Measurements from ENCODE around the gene ZEB1.

DNA sequence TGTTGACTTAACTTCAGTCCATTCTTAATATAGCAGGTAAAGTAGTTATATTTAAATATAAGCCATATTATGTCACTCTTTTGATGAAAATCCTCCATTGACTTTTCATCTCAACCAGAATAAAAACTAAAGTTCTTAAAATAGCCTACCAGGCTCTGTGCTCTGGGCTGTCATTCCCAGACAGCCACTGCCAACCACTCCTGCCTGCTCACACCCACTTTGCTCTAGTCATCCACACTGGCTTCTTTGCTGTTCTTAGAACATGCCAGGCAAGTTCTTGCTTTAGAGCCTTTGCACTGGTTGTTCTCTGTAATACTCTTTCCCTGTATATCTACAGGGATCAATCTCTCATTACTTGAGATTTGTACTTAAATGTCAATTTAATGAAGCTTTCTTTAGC, 80.6 kb downstream of the ZEB1 start:
- TF ChIP-seq, protein P1, sequence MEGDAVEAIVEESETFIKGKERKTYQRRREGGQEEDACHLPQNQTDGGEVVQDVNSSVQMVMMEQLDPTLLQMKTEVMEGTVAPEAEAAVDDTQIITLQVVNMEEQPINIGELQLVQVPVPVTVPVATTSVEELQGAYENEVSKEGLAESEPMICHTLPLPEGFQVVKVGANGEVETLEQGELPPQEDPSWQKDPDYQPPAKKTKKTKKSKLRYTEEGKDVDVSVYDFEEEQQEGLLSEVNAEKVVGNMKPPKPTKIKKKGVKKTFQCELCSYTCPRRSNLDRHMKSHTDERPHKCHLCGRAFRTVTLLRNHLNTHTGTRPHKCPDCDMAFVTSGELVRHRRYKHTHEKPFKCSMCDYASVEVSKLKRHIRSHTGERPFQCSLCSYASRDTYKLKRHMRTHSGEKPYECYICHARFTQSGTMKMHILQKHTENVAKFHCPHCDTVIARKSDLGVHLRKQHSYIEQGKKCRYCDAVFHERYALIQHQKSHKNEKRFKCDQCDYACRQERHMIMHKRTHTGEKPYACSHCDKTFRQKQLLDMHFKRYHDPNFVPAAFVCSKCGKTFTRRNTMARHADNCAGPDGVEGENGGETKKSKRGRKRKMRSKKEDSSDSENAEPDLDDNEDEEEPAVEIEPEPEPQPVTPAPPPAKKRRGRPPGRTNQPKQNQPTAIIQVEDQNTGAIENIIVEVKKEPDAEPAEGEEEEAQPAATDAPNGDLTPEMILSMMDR (conservative IDR thresholded peaks at IDR 0.05; ENCODE audit: low read length), result no peak
- TF ChIP-seq EZH2phosphoT487 (IDR thresholded peaks at IDR 0.05; ENCODE audit: borderline replicate concordance), result no peak
